Colonic mucosa (tissue), 4 donors: Measurements from ENCODE around the gene NME8. TPM values are rescaled to one million over a fixed set of nuclear protein-coding genes. Genes with fewer than 3 reads are reported as not detected.
"Not testable (repeated sequence)": the region's sequence is repeated elsewhere in the genome, so short reads cannot be mapped to it uniquely, and the experiment has no call there.

Experiments
- DNase-seq: peaks from one replicate; pipeline ENCODE4 v3.0.0-alpha.2; 2020
- H3K27ac ChIP-seq: fragments of 200-600 bp; one replicate; pipeline ENCODE4 v1.8.0; 2021
- H3K27me3 ChIP-seq: fragments of 200-600 bp; one replicate; pipeline ENCODE4 v1.8.0; 2021
- H3K36me3 ChIP-seq: fragments of 200-600 bp; one replicate; pipeline ENCODE4 v1.8.0; 2021
- H3K4me1 ChIP-seq: fragments of 200-600 bp; one replicate; pipeline ENCODE4 v1.8.0; 2021; ENCODE audit warnings: mild to moderate bottlenecking
- H3K4me3 ChIP-seq: fragments of 200-600 bp; one replicate; pipeline ENCODE4 v1.8.0; 2021
- H3K9ac ChIP-seq, 2 donors: one replicate each; pipeline ENCODE4 v1.7.0; 2013; ENCODE audit warnings: control low read depth in 2 of 2, low read depth in 2 of 2, low read length in 2 of 2
- H3K9me3 ChIP-seq: fragments of 200-600 bp; one replicate; pipeline ENCODE4 v1.8.0; 2021
- CTCF ChIP-seq: fragments of 200-600 bp; IDR thresholded peaks from one replicate; pipeline ENCODE4 v1.8.0; 2022; ENCODE audit warnings: antibody characterized with exemption, mild to moderate bottlenecking
- intact Hi-C: fragments of 100-400 bp; cut with DNase I; formaldehyde crosslinking; loops from one replicate; pipeline ENCODE4 v1.14.1; 2022
- total RNA-seq, 2 donors: library from RNA; stranded (reverse); fragmentation: NEBNext Ultra II Directional in 1 of 2; extraction: Animal tissue kit (Norgen Biotek cat#: 25700) in 1 of 2; gene quantifications; one replicate each; pipeline ENCODE4 v1.2.1, GENCODE V29; 2021
- donor health status: healthy.
- donor health status: DM: no; HTN: no; CAD: no.
- donor health status: DM: no; HTN: no; CAD: no.

NME8 gene, protein sequence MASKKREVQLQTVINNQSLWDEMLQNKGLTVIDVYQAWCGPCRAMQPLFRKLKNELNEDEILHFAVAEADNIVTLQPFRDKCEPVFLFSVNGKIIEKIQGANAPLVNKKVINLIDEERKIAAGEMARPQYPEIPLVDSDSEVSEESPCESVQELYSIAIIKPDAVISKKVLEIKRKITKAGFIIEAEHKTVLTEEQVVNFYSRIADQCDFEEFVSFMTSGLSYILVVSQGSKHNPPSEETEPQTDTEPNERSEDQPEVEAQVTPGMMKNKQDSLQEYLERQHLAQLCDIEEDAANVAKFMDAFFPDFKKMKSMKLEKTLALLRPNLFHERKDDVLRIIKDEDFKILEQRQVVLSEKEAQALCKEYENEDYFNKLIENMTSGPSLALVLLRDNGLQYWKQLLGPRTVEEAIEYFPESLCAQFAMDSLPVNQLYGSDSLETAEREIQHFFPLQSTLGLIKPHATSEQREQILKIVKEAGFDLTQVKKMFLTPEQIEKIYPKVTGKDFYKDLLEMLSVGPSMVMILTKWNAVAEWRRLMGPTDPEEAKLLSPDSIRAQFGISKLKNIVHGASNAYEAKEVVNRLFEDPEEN
- not detected for total RNA-seq

GRCh38 chr7:37848297-37848696 lies at the start of gene NME8:
Gene NME8, plus strand, starts transcription at chr7:37848597. Its CDS starts 1,670 bp downstream, at chr7:37850267.
- no peak within 1 kb of the TSS for H3K9ac ChIP-seq
- DNase-seq, result no peak
- no peaks in the 10 kb centered on the region for H3K27me3 ChIP-seq
- no peaks in the 10 kb centered on the region for H3K36me3 ChIP-seq
- H3K27ac ChIP-seq, result no peak within 1 kb of the TSS
- no peak for TF ChIP-seq CTCF
- H3K4me1 ChIP-seq, result no peaks in the 10 kb centered on the region
- no peaks in the 10 kb centered on the region for H3K9me3 ChIP-seq
- intact Hi-C loops, result no loop called here
- no peak within 1 kb of the TSS for H3K4me3 ChIP-seq

GRCh38 chr7:37806152-37806551 lies 42.2 kb upstream of the NME8 start:
- no peaks in the 10 kb centered on the region for H3K27me3 ChIP-seq
- TF ChIP-seq CTCF, result no peak
- H3K9me3 ChIP-seq, result no peaks in the 10 kb centered on the region
- intact Hi-C loops, result no loop called here
- H3K4me3 ChIP-seq, result no peak overlapping the region
- no peaks in the 10 kb centered on the region for H3K4me1 ChIP-seq
- no peak overlapping the region for H3K27ac ChIP-seq
- H3K9ac ChIP-seq, result no peak overlapping the region
- H3K36me3 ChIP-seq, result no peaks in the 10 kb centered on the region
- DNase-seq, result no peak

- H3K9me3 ChIP-seq, H3K27me3 ChIP-seq, H3K36me3 ChIP-seq, H3K4me3 ChIP-seq, intact Hi-C loops, DNase-seq, H3K4me1 ChIP-seq, H3K27ac ChIP-seq, H3K9ac ChIP-seq: not testable (repeated sequence)
Observed at GRCh38 chr7:37812161-37812580, 36.2 kb upstream of the NME8 start.

- H3K27me3 ChIP-seq, result no peaks in the 10 kb centered on the region
- H3K9me3 ChIP-seq, result no peaks in the 10 kb centered on the region
- TF ChIP-seq CTCF, result no peak
- no peak for DNase-seq
- H3K4me3 ChIP-seq, result no peak overlapping the region
- H3K4me1 ChIP-seq, result no peaks in the 10 kb centered on the region
- H3K9ac ChIP-seq, result no peak overlapping the region
- no peaks in the 10 kb centered on the region for H3K36me3 ChIP-seq
- intact Hi-C loops, result no loop called here
- no peak overlapping the region for H3K27ac ChIP-seq
Observed at GRCh38 chr7:37815671-37816371, 32.6 kb upstream of the NME8 start.

- H3K4me3 ChIP-seq, result no peak overlapping the region
- H3K27ac ChIP-seq, result no peak overlapping the region
- no peak overlapping the region for H3K9ac ChIP-seq
- no peak for DNase-seq
- TF ChIP-seq CTCF, result no peak
- intact Hi-C loops, result no loop called here
- H3K27me3 ChIP-seq, result no peaks in the 10 kb centered on the region
- H3K36me3 ChIP-seq, result no peaks in the 10 kb centered on the region
- no peaks in the 10 kb centered on the region for H3K9me3 ChIP-seq
- H3K4me1 ChIP-seq, result no peaks in the 10 kb centered on the region
Observed at GRCh38 chr7:37816922-37817590, 31.3 kb upstream of the NME8 start.
